H1 (cell line): ENCODE measurements around the gene TNS4. TPM values are rescaled to one million over a fixed set of nuclear protein-coding genes. Genes with fewer than 3 reads are reported as not detected.

Experiments
- CTCF ChIA-PET: fragments of 300-600 bp; sonication (Branson Sonifier 250); formaldehyde crosslinking; loops from one replicate; lab custom pipeline; 2021; ENCODE audit not compliant: partially characterized antibody; lab: Charles Lee
- POLR2A ChIA-PET: fragments of 300-600 bp; sonication (Branson Sonifier 250); formaldehyde crosslinking; loops from one replicate; lab custom pipeline; 2021; ENCODE audit warnings: inconsistent platforms; ENCODE audit not compliant: partially characterized antibody; lab: Charles Lee
- DNase-seq, 2 experiments: peaks; one replicate each; pipeline versions ENCODE4 v3.0.0 to v3.0.0-alpha.2; 2010 to 2022; ENCODE audit warnings: low spot score in 2 of 2, low read depth in 1 of 2, mixed read lengths in 1 of 2
- FAIRE-seq: peaks from 2 replicates; lab custom pipeline; 2011; peaks lifted over from hg19 to GRCh38; lab: Jason Lieb, UNC
- H2AFZ ChIP-seq: 2 replicates; pipeline ENCODE4 v1.8.1; 2012; ENCODE audit warnings: low read length, inconsistent platforms
- H2AK5ac ChIP-seq: 2 replicates; pipeline ENCODE4 v1.6.1; 2013; ENCODE audit warnings: low read depth, low read length
- H2BK120ac ChIP-seq: replicated peaks from 2 replicates; pipeline ENCODE3; 2013; ENCODE audit warnings: low read depth, low read length, inconsistent platforms
- H2BK12ac ChIP-seq: 2 replicates; pipeline ENCODE4 v1.6.1; 2013; ENCODE audit warnings: low read depth, low read length
- H2BK15ac ChIP-seq: 2 replicates; pipeline ENCODE4 v1.6.1; 2013; ENCODE audit warnings: low read length
- H2BK20ac ChIP-seq: 2 replicates; pipeline ENCODE4 v1.6.1; 2013; ENCODE audit warnings: low read length
- H2BK5ac ChIP-seq: 2 replicates; pipeline ENCODE4 v1.6.1; 2013; ENCODE audit warnings: low read depth, low read length
- H3K14ac ChIP-seq: 2 replicates; pipeline ENCODE4 v1.6.1; 2013; ENCODE audit warnings: inconsistent platforms; ENCODE audit not compliant: insufficient read length
- H3K18ac ChIP-seq: 2 replicates; pipeline ENCODE4 v1.6.1; 2013; ENCODE audit warnings: low read length; ENCODE audit errors: extremely low read depth
- H3K23ac ChIP-seq: 2 replicates; pipeline ENCODE4 v1.6.1; 2013; ENCODE audit warnings: inconsistent platforms; ENCODE audit not compliant: insufficient read length
- H3K23me2 ChIP-seq: 2 replicates; pipeline ENCODE4 v1.6.1; 2013; ENCODE audit warnings: low read depth, low read length
- H3K27ac ChIP-seq: 2 replicates; pipeline ENCODE4 v1.6.1; 2011; ENCODE audit warnings: low read depth, low read length, inconsistent platforms
- H3K27me3 ChIP-seq, 4 experiments: replicated peaks in 1 of 4; 1 replicate in 1 of 4; 2 replicates in 3 of 4; pipeline versions ENCODE4 v1.6.1 to v1.8.1; 2011 to 2013; ENCODE audit warnings: low read length in 3 of 4, mild to moderate bottlenecking in 3 of 4, inconsistent platforms in 2 of 4, mixed read lengths in 2 of 4, moderate library complexity in 1 of 4; ENCODE audit not compliant: control insufficient read depth in 3 of 4, insufficient read depth in 3 of 4; ENCODE audit errors: extremely low read depth in 1 of 4
- H3K36me3 ChIP-seq, 4 experiments: 2 replicates each; pipeline versions ENCODE4 v1.6.1 to v1.8.1; 2011 to 2013; ENCODE audit warnings: mild to moderate bottlenecking in 4 of 4, low read length in 3 of 4, moderate library complexity in 2 of 4, control low read depth in 1 of 4, inconsistent platforms in 1 of 4; ENCODE audit not compliant: insufficient read depth in 4 of 4, control insufficient read depth in 2 of 4
- H3K4ac ChIP-seq: replicated peaks from 2 replicates; pipeline ENCODE3; 2013; ENCODE audit warnings: low read length, low read depth, mixed read lengths, inconsistent platforms; ENCODE audit not compliant: insufficient read length
- H3K4me1 ChIP-seq, 4 experiments: replicated peaks in 1 of 4; 1 replicate in 1 of 4; 2 replicates in 3 of 4; pipeline versions ENCODE4 v1.6.1 to v1.8.1; 2011 to 2013; ENCODE audit warnings: low read length in 3 of 4, inconsistent platforms in 2 of 4, mixed read lengths in 1 of 4; ENCODE audit not compliant: insufficient read depth in 4 of 4, control insufficient read depth in 3 of 4
- H3K4me2 ChIP-seq, 2 experiments: 2 replicates each; pipeline versions ENCODE4 v1.6.1 to v1.8.1; 2011 to 2013; ENCODE audit warnings: low read depth in 2 of 2, low read length in 2 of 2, control low read depth in 1 of 2, inconsistent platforms in 1 of 2, mild to moderate bottlenecking in 1 of 2; ENCODE audit not compliant: insufficient read depth in 1 of 2
- H3K4me3 ChIP-seq, 4 experiments: fragments of 200-600, 300-600 bp in 1 of 4; sonication (generic), shearing (Covaris generic), sonication (Bioruptor Twin) in 1 of 4; 2 replicates each; pipeline versions ENCODE4 v1.5.1 to v1.8.1; 2011 to 2016; ENCODE audit warnings: low read length in 4 of 4, low read depth in 3 of 4, control low read depth in 2 of 4, inconsistent platforms in 2 of 4, mild to moderate bottlenecking in 2 of 4, mixed read lengths in 1 of 4, moderate library complexity in 1 of 4; ENCODE audit not compliant: insufficient read depth in 2 of 4; ENCODE audit errors: extremely low read depth in 1 of 4
- H3K56ac ChIP-seq: replicated peaks from 2 replicates; pipeline ENCODE3; 2013; ENCODE audit warnings: low read depth, mild to moderate bottlenecking, mixed read lengths, low read length, inconsistent platforms; ENCODE audit not compliant: insufficient read length
- H3K79me1 ChIP-seq: 2 replicates; pipeline ENCODE4 v1.6.1; 2013; ENCODE audit warnings: low read depth, low read length, control low read depth
- H3K79me2 ChIP-seq, 2 experiments: 2 replicates each; pipeline versions ENCODE4 v1.6.1 to v1.8.1; 2012 to 2013; ENCODE audit warnings: low read length in 2 of 2, mild to moderate bottlenecking in 2 of 2, inconsistent platforms in 1 of 2; ENCODE audit not compliant: insufficient read depth in 2 of 2, control insufficient read depth in 1 of 2
- H3K9ac ChIP-seq, 4 experiments: replicated peaks in 1 of 4; 1 replicate in 1 of 4; 2 replicates in 3 of 4; pipeline versions ENCODE4 v1.6.1 to v1.8.1; 2011 to 2013; ENCODE audit warnings: low read depth in 3 of 4, low read length in 3 of 4, control low read depth in 2 of 4, mild to moderate bottlenecking in 2 of 4, moderate library complexity in 2 of 4, inconsistent platforms in 1 of 4; ENCODE audit errors: extremely low read depth in 1 of 4
- H3K9me3 ChIP-seq, 2 experiments: 2 replicates each; pipeline versions ENCODE4 v1.6.1 to v1.8.1; 2012 to 2013; ENCODE audit warnings: mild to moderate bottlenecking in 2 of 2, moderate library complexity in 2 of 2, control low read depth in 1 of 2, inconsistent platforms in 1 of 2, low read depth in 1 of 2, low read length in 1 of 2, mixed read lengths in 1 of 2; ENCODE audit not compliant: insufficient read depth in 2 of 2
- H4K20me1 ChIP-seq, 2 experiments: replicated peaks in 1 of 2; 2 replicates each; pipeline versions ENCODE3 to v1.8.1; 2011 to 2013; ENCODE audit warnings: inconsistent platforms in 2 of 2, low read length in 2 of 2, mild to moderate bottlenecking in 1 of 2; ENCODE audit not compliant: insufficient read depth in 2 of 2, control insufficient read depth in 1 of 2
- H4K5ac ChIP-seq: 2 replicates; pipeline ENCODE4 v1.6.1; 2013; ENCODE audit warnings: low read length, low read depth, mixed read lengths, inconsistent platforms; ENCODE audit not compliant: insufficient read length
- H4K8ac ChIP-seq: 2 replicates; pipeline ENCODE4 v1.8.0; 2013; ENCODE audit warnings: mild to moderate bottlenecking, moderate library complexity, low read length, inconsistent platforms; ENCODE audit not compliant: insufficient read depth; ENCODE audit errors: extremely low read depth
- H4K91ac ChIP-seq: replicated peaks from 2 replicates; pipeline ENCODE3; 2013; ENCODE audit warnings: low read length, mixed read lengths, inconsistent platforms; ENCODE audit not compliant: insufficient read length
- CTBP2 ChIP-seq: IDR thresholded peaks from 2 replicates; pipeline ENCODE4 v1.7.0; 2011; ENCODE audit warnings: borderline replicate concordance, mild to moderate bottlenecking, moderate library complexity, mixed read lengths, low read length; ENCODE audit not compliant: insufficient read depth, insufficient read length
- HDAC6 ChIP-seq: IDR thresholded peaks from one replicate; pipeline ENCODE4 v1.7.1; 2012; ENCODE audit warnings: low read depth, mild to moderate bottlenecking, inconsistent platforms, low read length, moderate library complexity
- TCF12 ChIP-seq: IDR thresholded peaks from 2 replicates; pipeline ENCODE4 v1.6.1; 2011; ENCODE audit warnings: low read depth, mild to moderate bottlenecking, low read length
- ZNF274 ChIP-seq: IDR thresholded peaks from 2 replicates; pipeline ENCODE4 v1.7.0; 2012; ENCODE audit warnings: low read length, borderline replicate concordance; ENCODE audit errors: extremely low read depth
- WGBS, 2 experiments: shearing (Covaris generic) in 1 of 2; methylation state at CpG; one replicate each; pipeline versions ENCODE4 v1.1.6 to v1.1.7; 2013 to 2015; ENCODE audit warnings: low lambda C conversion rate in 2 of 2, mixed read lengths in 2 of 2, inconsistent platforms in 1 of 2, low coverage in 1 of 2, missing lambda C conversion rate in 1 of 2; ENCODE audit not compliant: insufficient replicate concordance in 2 of 2, insufficient coverage in 1 of 2, insufficient read length in 1 of 2; ENCODE audit errors: extremely low coverage in 1 of 2, missing lambda C conversion rate in 1 of 2; 5-methylcytosine and 5-hydroxymethylcytosine counted together
- polyA plus RNA-seq, 7 experiments: library from polyadenylated mRNA; depleted of rRNA in 3 of 7; stranded (reverse) in 5 of 7; unstranded in 2 of 7; fragments of >200 nt in 5 of 7; fragments of 200-250 nt in 2 of 7; gene quantifications; 1 replicate in 5 of 7; 2 replicates in 1 of 7; 4 replicates in 1 of 7; pipeline versions ENCODE4 v1.2.1 to v1.2.3, GENCODE V29; 2011 to 2013; ENCODE audit warnings: missing spikeins in 2 of 7, mixed read lengths in 2 of 7
- total RNA-seq: library from RNA; stranded (reverse); fragmentation: NEBNext Ultra II Directional; extraction: Animal tissue kit (Norgen Biotek cat#: 25700); gene quantifications from 2 replicates; pipeline ENCODE4 v1.2.1, GENCODE V29; 2021

The TNS4 gene
- total and polyA plus RNA-seq, 2 of the 8 experiments (the other 6 are each of a cell fraction or from before 2014, with no cell fraction given), result 0.20 to 0.21 TPM

GRCh38 chr17:40463122-40463550 lies 38.3 kb downstream of the TNS4 start:
- Histone ChIP-seq H3K23ac (no peak overlapping the region), H4K5ac (peak overlapping the region; percentile 55), H4K8ac (peak overlapping the region; percentile 62; the same call in 1 of the 2 replicates), H3K18ac (0 out of 2 replicates have a peak overlapping the region, but pooled peaks have one; percentile 38), H3K79me1 (no peaks in the 10 kb centered on the region), H3K4me3 (no peak overlapping the region), H3K27ac (no peak overlapping the region), H2AK5ac (no peak overlapping the region), H3K14ac (no peak overlapping the region), H3K4ac (no peak overlapping the region), H4K91ac (peak overlapping the region; percentile 89), H2BK20ac (no peak overlapping the region; the same call in 1 of the 2 replicates), H3K27me3 (no peaks in the 10 kb centered on the region), H2AFZ (no peak overlapping the region), H3K79me2 (no peaks in the 10 kb centered on the region), H2BK15ac (peak overlapping the region; percentile 40; the same call in 1 of the 2 replicates), H2BK120ac (peak overlapping the region; percentile 86), H3K4me1 (peaks cover 2 to 33% (median 11%) of the 10 kb centered on the region in 4 experiments), H3K9me3 (no peaks in the 10 kb centered on the region), H3K4me2 (no peak overlapping the region), H3K56ac (no peak overlapping the region), H3K36me3 (no peaks in the 10 kb centered on the region), H4K20me1 (no peaks in the 10 kb centered on the region), H3K9ac (no peak overlapping the region; a peak in 1 of 7 replicates), H2BK5ac (peak overlapping the region; percentile 82; the same call in 1 of the 2 replicates), H3K23me2 (no peaks in the 10 kb centered on the region; the same call in 1 of the 2 replicates), H2BK12ac (0 out of 2 replicates have a peak overlapping the region, but pooled peaks have one; percentile 87)
- no peak for DNase-seq
- TF ChIP-seq CTBP2 (no peak), ZNF274 (no peak), HDAC6 (no peak), TCF12 (no peak)
- POLR2A ChIA-PET, result interaction anchor here (0.8 to 3.0 kb wide), 13 partner anchors 9 to 74 kb away, joined by 3 to 20 read pairs (median 5); partner anchors contain the start of gene IGFBP4
- CTCF ChIA-PET, result interaction anchor here (0.7 to 34.1 kb wide), 6 partner anchors 13 to 68 kb away, joined by 3 to 739 read pairs (median 10); partner anchors contain the start of gene IGFBP4
- 56% methylated on average over 10 of the region's 11 CpGs; no CpG with 5 or more reads in 1 of the 2 experiments for WGBS, 2 experiments
- FAIRE-seq, result no peak
